Measurements from ENCODE around the gene PIK3CA.

GRCh38 chr3:179276001-179276400, 127.8 kb downstream of the PIK3CA start:
- TF ChIP-seq EZH2 (IDR thresholded peaks at IDR 0.05; ENCODE audit: insufficient read depth, poor library complexity, severe bottlenecking) (no peak), EZH2phosphoT487 (IDR thresholded peaks at IDR 0.05; ENCODE audit: insufficient read depth, low read depth) (no peak)

Data from GM23248 (cell line).